Tibial nerve (tissue), 4 donors: ENCODE results near the gene TAX1BP1.

Source experiments
- EP300 ChIP-seq, 2 donors: sonication (generic); formaldehyde crosslinking; IDR thresholded peaks; one replicate each; pipeline ENCODE4 v1.6.1; 2017; ENCODE audit warnings: antibody characterized with exemption in 2 of 2, mild to moderate bottlenecking in 1 of 2
- POLR2A ChIP-seq, 2 donors: fragments of 450-650 bp; IDR thresholded peaks; one replicate each; pipeline ENCODE4 v1.6.1; 2017; ENCODE audit warnings: antibody characterized with exemption in 2 of 2, mild to moderate bottlenecking in 2 of 2, moderate library complexity in 2 of 2
- TF ChIP-seq, protein P1 (sequence below), 5 experiments: fragments of 200-600 bp in 3 of 5; fragments of 450-650 bp in 2 of 5; sonication (generic) in 3 of 5; IDR thresholded peaks; one replicate each; pipeline ENCODE4 v1.5.1; 2016 to 2019; ENCODE audit warnings: antibody characterized with exemption in 5 of 5, mild to moderate bottlenecking in 3 of 5, moderate library complexity in 2 of 5

DNA sequence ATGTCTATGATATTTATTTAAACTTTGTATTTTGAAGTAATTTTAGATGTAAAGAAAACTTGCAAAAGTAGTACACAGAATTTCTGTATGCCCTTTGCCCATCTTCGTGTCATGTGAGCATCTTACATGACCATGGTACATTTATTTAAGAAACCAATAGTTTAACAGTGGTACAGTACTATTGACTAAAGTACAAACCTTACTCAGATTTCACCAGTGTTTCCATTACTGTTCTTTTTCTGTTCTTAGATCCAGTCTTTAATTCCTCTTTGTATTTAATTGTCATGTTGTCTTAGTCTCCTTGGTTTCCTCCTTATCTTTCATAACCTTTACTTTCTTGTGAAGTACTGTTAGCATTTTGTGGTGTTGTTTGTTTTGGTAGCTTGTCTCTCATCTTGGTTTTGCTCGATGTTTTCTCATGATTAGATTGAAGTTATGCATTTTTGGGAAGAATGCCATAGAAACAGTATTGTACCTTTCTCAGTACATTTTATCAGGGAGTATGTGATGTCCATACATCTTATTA, 24.1 kb downstream of the TAX1BP1 start:
- no peak for TF ChIP-seq EP300 (IDR thresholded peaks at IDR 0.05)
- TF ChIP-seq, protein P1, sequence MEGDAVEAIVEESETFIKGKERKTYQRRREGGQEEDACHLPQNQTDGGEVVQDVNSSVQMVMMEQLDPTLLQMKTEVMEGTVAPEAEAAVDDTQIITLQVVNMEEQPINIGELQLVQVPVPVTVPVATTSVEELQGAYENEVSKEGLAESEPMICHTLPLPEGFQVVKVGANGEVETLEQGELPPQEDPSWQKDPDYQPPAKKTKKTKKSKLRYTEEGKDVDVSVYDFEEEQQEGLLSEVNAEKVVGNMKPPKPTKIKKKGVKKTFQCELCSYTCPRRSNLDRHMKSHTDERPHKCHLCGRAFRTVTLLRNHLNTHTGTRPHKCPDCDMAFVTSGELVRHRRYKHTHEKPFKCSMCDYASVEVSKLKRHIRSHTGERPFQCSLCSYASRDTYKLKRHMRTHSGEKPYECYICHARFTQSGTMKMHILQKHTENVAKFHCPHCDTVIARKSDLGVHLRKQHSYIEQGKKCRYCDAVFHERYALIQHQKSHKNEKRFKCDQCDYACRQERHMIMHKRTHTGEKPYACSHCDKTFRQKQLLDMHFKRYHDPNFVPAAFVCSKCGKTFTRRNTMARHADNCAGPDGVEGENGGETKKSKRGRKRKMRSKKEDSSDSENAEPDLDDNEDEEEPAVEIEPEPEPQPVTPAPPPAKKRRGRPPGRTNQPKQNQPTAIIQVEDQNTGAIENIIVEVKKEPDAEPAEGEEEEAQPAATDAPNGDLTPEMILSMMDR (IDR thresholded peaks at IDR 0.05): no peak
- TF ChIP-seq POLR2A (IDR thresholded peaks at IDR 0.05): no peak
